ENCODE measurements around the gene SLC28A1.

SLC28A1 gene

GRCh38 chr15:84899750-84900149 lies 15.3 kb downstream of the SLC28A1 start:
- no peak for DNase-seq (ENCODE audit: low spot score in 2 of 2)
- H3K4me3 ChIP-seq = no peak overlapping the region
- H3K36me3 ChIP-seq (replicated peaks) = no peaks in the 10 kb centered on the region
- H3K27me3 ChIP-seq (ENCODE audit: low read depth) = peaks cover 10% of the 10 kb centered on the region
- no peaks in the 10 kb centered on the region for H3K9me3 ChIP-seq
- in situ Hi-C loops (cut with MboI; ENCODE audit: low sequenced_read_pairs) = no loop called here
- no peaks in the 10 kb centered on the region for H3K4me1 ChIP-seq

- in situ Hi-C loops (cut with MboI; ENCODE audit: low sequenced_read_pairs) = no loop called here
- Histone ChIP-seq H3K36me3 (replicated peaks) (no peaks in the 10 kb centered on the region), H3K9me3 (no peaks in the 10 kb centered on the region), H3K4me1 (no peaks in the 10 kb centered on the region), H3K4me3 (no peak overlapping the region), H3K27me3 (ENCODE audit: low read depth) (peaks cover 10% of the 10 kb centered on the region)
- no peak for DNase-seq (ENCODE audit: low spot score in 2 of 2)
Observed at GRCh38 chr15:84901540-84901939, 17.1 kb downstream of the SLC28A1 start.

DNA sequence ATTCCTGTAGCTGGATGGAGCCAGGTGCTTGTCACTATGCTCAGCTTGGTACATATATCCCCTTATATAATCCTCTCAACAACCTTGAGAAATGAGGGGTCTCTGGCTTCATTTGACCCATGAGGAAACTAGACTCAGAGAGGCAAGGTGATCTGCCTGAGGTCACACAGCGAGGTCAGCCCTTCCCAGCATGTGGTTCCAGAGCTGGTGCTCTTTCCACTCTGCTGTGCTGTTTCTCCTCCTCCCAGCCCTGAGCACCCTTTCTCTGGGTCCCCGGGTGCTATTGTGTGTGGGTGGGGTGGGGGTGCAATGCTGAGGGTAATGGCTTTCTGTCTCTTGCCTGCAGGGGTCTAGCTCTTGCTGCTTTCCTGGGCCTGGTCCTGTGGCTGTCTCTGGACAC lies 19.3 kb downstream of the SLC28A1 start:
- H3K36me3 ChIP-seq (replicated peaks) = no peaks in the 10 kb centered on the region
- no peak overlapping the region for H3K4me3 ChIP-seq
- H3K4me1 ChIP-seq = no peaks in the 10 kb centered on the region
- H3K27me3 ChIP-seq (ENCODE audit: low read depth) = peaks cover 8% of the 10 kb centered on the region
- in situ Hi-C loops (cut with MboI; ENCODE audit: low sequenced_read_pairs) = no loop called here
- no peak for DNase-seq (ENCODE audit: low spot score in 2 of 2)
- H3K9me3 ChIP-seq = no peaks in the 10 kb centered on the region

GRCh38 chr15:84904419-84904818 lies 20.0 kb downstream of the SLC28A1 start:
- Histone ChIP-seq H3K36me3 (replicated peaks) (no peaks in the 10 kb centered on the region), H3K9me3 (no peaks in the 10 kb centered on the region), H3K27me3 (ENCODE audit: low read depth) (peaks cover under 1% of the 10 kb centered on the region), H3K4me3 (no peak overlapping the region), H3K4me1 (no peaks in the 10 kb centered on the region)
- in situ Hi-C loops (cut with MboI; ENCODE audit: low sequenced_read_pairs) = no loop called here
- DNase-seq (ENCODE audit: low spot score in 2 of 2) = no peak

GRCh38 chr15:84905016-84905916 lies 20.8 kb downstream of the SLC28A1 start:
- H3K4me3 ChIP-seq = no peak overlapping the region
- no peaks in the 10 kb centered on the region for H3K27me3 ChIP-seq (ENCODE audit: low read depth)
- no peaks in the 10 kb centered on the region for H3K36me3 ChIP-seq (replicated peaks)
- DNase-seq (ENCODE audit: low spot score in 2 of 2) = no peak
- in situ Hi-C loops (cut with MboI; ENCODE audit: low sequenced_read_pairs) = no loop called here
- H3K9me3 ChIP-seq = no peaks in the 10 kb centered on the region
- H3K4me1 ChIP-seq = no peaks in the 10 kb centered on the region

GRCh38 chr15:84907731-84908130 lies 23.3 kb downstream of the SLC28A1 start:
- no peak overlapping the region for H3K4me3 ChIP-seq
- no peak for DNase-seq (ENCODE audit: low spot score in 2 of 2)
- H3K9me3 ChIP-seq = no peaks in the 10 kb centered on the region
- in situ Hi-C loops (cut with MboI; ENCODE audit: low sequenced_read_pairs) = no loop called here
- no peaks in the 10 kb centered on the region for H3K4me1 ChIP-seq
- H3K36me3 ChIP-seq (replicated peaks) = no peaks in the 10 kb centered on the region
- H3K27me3 ChIP-seq (ENCODE audit: low read depth) = no peaks in the 10 kb centered on the region

- in situ Hi-C loops (cut with MboI; ENCODE audit: low sequenced_read_pairs) = no loop called here
- H3K36me3 ChIP-seq (replicated peaks) = no peaks in the 10 kb centered on the region; the same call in 1 of the 2 replicates
- DNase-seq (ENCODE audit: low spot score in 2 of 2) = no peak
- H3K4me3 ChIP-seq = no peak overlapping the region
- no peaks in the 10 kb centered on the region for H3K4me1 ChIP-seq
- H3K9me3 ChIP-seq = no peaks in the 10 kb centered on the region
- no peaks in the 10 kb centered on the region for H3K27me3 ChIP-seq (ENCODE audit: low read depth)
Observed at GRCh38 chr15:84908564-84908963, 24.1 kb downstream of the SLC28A1 start.

DNA sequence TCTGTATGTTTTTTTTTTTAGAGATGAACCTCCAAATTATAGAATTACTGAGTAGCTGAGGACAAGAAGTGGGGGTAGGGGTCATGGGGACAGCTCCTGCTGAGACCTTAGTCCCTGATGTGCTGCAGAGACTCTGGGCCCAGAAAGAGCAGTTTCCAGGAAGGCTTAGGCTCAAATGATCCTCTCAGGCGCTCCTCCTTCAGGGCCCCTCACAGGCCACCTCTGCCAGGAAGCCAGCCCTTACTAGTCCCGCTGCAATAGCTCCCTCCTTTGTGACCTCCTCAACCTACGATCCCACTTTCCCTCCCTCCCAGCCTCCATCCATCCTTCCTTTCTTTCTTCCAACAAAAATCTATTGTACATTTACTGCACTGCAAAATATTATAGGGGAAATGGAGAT lies 24.6 kb downstream of the SLC28A1 start:
- no peaks in the 10 kb centered on the region; the same call in 1 of the 2 replicates for H3K36me3 ChIP-seq (replicated peaks)
- H3K9me3 ChIP-seq = no peaks in the 10 kb centered on the region
- no peaks in the 10 kb centered on the region for H3K4me1 ChIP-seq
- DNase-seq (ENCODE audit: low spot score in 2 of 2) = no peak
- no peaks in the 10 kb centered on the region for H3K27me3 ChIP-seq (ENCODE audit: low read depth)
- H3K4me3 ChIP-seq = no peak overlapping the region
- in situ Hi-C loops (cut with MboI; ENCODE audit: low sequenced_read_pairs) = no loop called here

GRCh38 chr15:84909782-84910181 lies 25.3 kb downstream of the SLC28A1 start:
- Histone ChIP-seq H3K27me3 (ENCODE audit: low read depth) (no peaks in the 10 kb centered on the region), H3K9me3 (no peaks in the 10 kb centered on the region), H3K4me1 (no peaks in the 10 kb centered on the region), H3K36me3 (replicated peaks) (no peaks in the 10 kb centered on the region; the same call in 1 of the 2 replicates), H3K4me3 (no peak overlapping the region)
- no peak for DNase-seq (ENCODE audit: low spot score in 2 of 2)
- in situ Hi-C loops (cut with MboI; ENCODE audit: low sequenced_read_pairs) = no loop called here

- no peaks in the 10 kb centered on the region for H3K4me1 ChIP-seq
- H3K4me3 ChIP-seq = no peak overlapping the region
- H3K27me3 ChIP-seq (ENCODE audit: low read depth) = no peaks in the 10 kb centered on the region
- in situ Hi-C loops (cut with MboI; ENCODE audit: low sequenced_read_pairs) = no loop called here
- H3K9me3 ChIP-seq = no peaks in the 10 kb centered on the region
- DNase-seq (ENCODE audit: low spot score in 2 of 2) = no peak
- no peaks in the 10 kb centered on the region; the same call in 1 of the 2 replicates for H3K36me3 ChIP-seq (replicated peaks)
Observed at GRCh38 chr15:84910928-84911623, 26.6 kb downstream of the SLC28A1 start.

DNA sequence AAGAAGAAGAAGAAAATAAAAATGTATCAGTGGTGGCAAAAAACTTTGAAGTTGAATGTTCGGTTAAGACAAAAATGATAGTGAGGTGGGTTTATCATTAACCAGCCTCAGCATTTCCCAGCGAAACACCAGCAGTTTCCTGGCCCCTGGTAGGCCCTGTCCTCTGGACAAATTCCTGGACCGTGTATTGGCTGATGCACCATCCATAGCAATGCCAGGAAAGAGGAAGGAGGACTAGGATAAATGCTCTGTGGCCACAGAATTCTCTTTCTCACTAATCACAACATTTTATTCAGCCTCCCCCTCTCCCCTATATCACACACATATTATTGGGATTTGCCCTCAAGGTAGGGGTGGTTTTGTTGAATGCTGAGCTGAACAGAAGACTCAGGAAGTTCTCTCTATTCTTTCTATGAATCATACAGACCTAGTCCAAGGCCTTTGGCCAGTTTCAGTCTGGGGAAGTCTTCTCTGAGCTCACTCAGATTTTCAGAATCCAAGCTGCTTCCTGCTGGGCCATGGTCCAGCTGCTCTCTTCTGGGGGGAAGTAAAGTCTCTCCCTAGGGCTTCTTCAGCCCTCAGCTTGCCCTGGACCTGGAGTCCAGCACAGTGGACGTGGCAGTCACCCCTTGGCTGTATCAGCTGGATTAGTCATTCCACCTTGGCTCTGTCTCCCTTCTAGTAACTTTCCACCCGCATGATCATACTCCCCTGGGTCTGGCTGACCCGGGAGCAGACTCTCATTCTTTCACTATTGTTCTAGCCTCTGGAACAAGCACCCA lies 27.6 kb downstream of the SLC28A1 start:
- DNase-seq (ENCODE audit: low spot score in 2 of 2) = no peak
- H3K4me1 ChIP-seq = no peaks in the 10 kb centered on the region
- in situ Hi-C loops (cut with MboI; ENCODE audit: low sequenced_read_pairs) = no loop called here

DNA sequence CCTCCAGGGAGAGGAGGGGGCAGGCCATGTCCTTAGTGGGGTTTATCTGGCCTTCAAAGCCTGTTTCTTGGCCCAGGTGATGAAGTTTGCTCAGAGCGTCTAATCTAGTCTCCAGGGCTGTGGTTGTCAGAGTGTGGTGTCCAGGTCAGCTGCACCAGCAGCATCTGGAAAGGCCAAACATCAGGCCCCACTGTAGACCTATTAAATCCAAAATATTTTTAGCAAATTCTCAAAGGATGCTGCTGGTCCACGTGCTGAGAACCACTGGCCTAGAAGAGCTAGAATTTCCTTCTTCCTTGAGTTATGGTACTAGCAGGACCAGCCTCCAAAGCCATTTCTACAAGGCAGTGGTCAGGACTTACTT lies 28.9 kb downstream of the SLC28A1 start:
- no peak overlapping the region for H3K4me3 ChIP-seq
- H3K36me3 ChIP-seq (replicated peaks) = no peaks in the 10 kb centered on the region; the same call in 1 of the 2 replicates
- H3K9me3 ChIP-seq = no peaks in the 10 kb centered on the region
- no peaks in the 10 kb centered on the region for H3K4me1 ChIP-seq
- no peak for DNase-seq (ENCODE audit: low spot score in 2 of 2)
- in situ Hi-C loops (cut with MboI; ENCODE audit: low sequenced_read_pairs) = no loop called here
- no peaks in the 10 kb centered on the region for H3K27me3 ChIP-seq (ENCODE audit: low read depth)

More for the DNA sequence above, 27.6 kb downstream of the SLC28A1 start:
- no peaks in the 10 kb centered on the region for H3K27me3 ChIP-seq (ENCODE audit: low read depth)
- H3K9me3 ChIP-seq = no peaks in the 10 kb centered on the region
- H3K36me3 ChIP-seq (replicated peaks) = no peaks in the 10 kb centered on the region; the same call in 1 of the 2 replicates
- H3K4me3 ChIP-seq = no peak overlapping the region

- DNase-seq (ENCODE audit: low spot score in 2 of 2) = no peak
- Histone ChIP-seq H3K36me3 (replicated peaks) (no peaks in the 10 kb centered on the region; the same call in 1 of the 2 replicates), H3K4me1 (no peaks in the 10 kb centered on the region), H3K4me3 (no peak overlapping the region), H3K27me3 (ENCODE audit: low read depth) (no peaks in the 10 kb centered on the region), H3K9me3 (no peaks in the 10 kb centered on the region)
- in situ Hi-C loops (cut with MboI; ENCODE audit: low sequenced_read_pairs) = no loop called here
Observed at GRCh38 chr15:84914351-84914750, 29.9 kb downstream of the SLC28A1 start.

Data from HAP-1 (cell line).